Panc1 (cell line): ENCODE measurements around the gene ELOF1. TPM values are rescaled to one million over a fixed set of nuclear protein-coding genes. Genes with fewer than 3 reads are reported as not detected.

Source experiments
- ATAC-seq: fragments of 200-7000 bp; cut with Tn5 transposase; 2 replicates; pipeline ENCODE4 v1.9.1; 2020; ENCODE audit warnings: mild to moderate bottlenecking, moderate library complexity
- BruUV-seq: library from RNA; stranded (reverse); fragments of 400-500 nt; replicated peaks from 2 replicates; lab custom pipeline; 2021; lab: Mats Ljungman, UMichigan
- CTCF ChIA-PET: fragments of 300-600 bp; sonication (Branson Sonifier 250); formaldehyde crosslinking; loops from one replicate; lab custom pipeline; 2022; ENCODE audit warnings: antibody characterized with exemption; lab: Charles Lee
- POLR2A ChIA-PET: fragments of 300-600 bp; sonication (Branson Sonifier 250); formaldehyde crosslinking; loops from one replicate; lab custom pipeline; 2022; ENCODE audit warnings: antibody characterized with exemption; lab: Charles Lee
- DNase-seq: peaks from one replicate; pipeline ENCODE4 v3.0.0-alpha.2; 2010; ENCODE audit warnings: low read depth, low spot score
- H3K27ac ChIP-seq: 2 replicates; pipeline ENCODE4 v1.5.1; 2011; ENCODE audit warnings: mild to moderate bottlenecking, low read length, inconsistent platforms
- H3K27me3 ChIP-seq: fragments of 200-500 bp; sonication (Bioruptor generic); 2 replicates; pipeline ENCODE4 v1.6.0; 2014; ENCODE audit warnings: low read length, inconsistent platforms; ENCODE audit not compliant: control insufficient read depth, insufficient read depth
- H3K36me3 ChIP-seq: fragments of 200-500 bp; sonication (Bioruptor generic); 2 replicates; pipeline ENCODE4 v1.5.1; 2014; ENCODE audit warnings: inconsistent platforms, mild to moderate bottlenecking, low read length, moderate library complexity; ENCODE audit not compliant: control insufficient read depth, insufficient read depth
- H3K4me1 ChIP-seq: 2 replicates; pipeline ENCODE4 v1.5.1; 2011; ENCODE audit warnings: inconsistent platforms, mild to moderate bottlenecking, low read length, moderate library complexity; ENCODE audit not compliant: control insufficient read depth, insufficient read depth
- H3K4me3 ChIP-seq, 2 experiments: 2 replicates each; pipeline ENCODE4 v1.5.1; 2011 to 2012; ENCODE audit warnings: low read depth in 2 of 2, low read length in 2 of 2, mild to moderate bottlenecking in 2 of 2, inconsistent platforms in 1 of 2, moderate library complexity in 1 of 2
- H3K9me3 ChIP-seq: fragments of 200-500 bp; sonication (Bioruptor generic); 2 replicates; pipeline ENCODE4 v1.5.1; 2014; ENCODE audit warnings: low read depth, mild to moderate bottlenecking, inconsistent platforms, low read length, moderate library complexity; ENCODE audit not compliant: control insufficient read depth, insufficient read depth
- CTCF ChIP-seq: fragments of 450-650 bp; IDR thresholded peaks from 2 replicates; pipeline ENCODE4 v1.5.1; 2017; ENCODE audit warnings: mild to moderate bottlenecking
- POLR2AphosphoS5 ChIP-seq: IDR thresholded peaks from 2 replicates; pipeline ENCODE4 v1.6.1; 2012; ENCODE audit warnings: mild to moderate bottlenecking, low read depth, low read length, moderate library complexity
- REST ChIP-seq, 2 experiments: IDR thresholded peaks; 2 replicates each; pipeline ENCODE4 v1.6.1; 2011 to 2012; ENCODE audit warnings: low read depth in 2 of 2, control low read depth in 1 of 2, low read length in 1 of 2, mild to moderate bottlenecking in 1 of 2, moderate library complexity in 1 of 2; ENCODE audit not compliant: insufficient read depth in 1 of 2
- SIN3A ChIP-seq: IDR thresholded peaks from 2 replicates; pipeline ENCODE4 v1.6.1; 2012; ENCODE audit warnings: low read depth, mild to moderate bottlenecking, low read length, moderate library complexity, borderline replicate concordance; ENCODE audit not compliant: insufficient read depth
- TCF7L2 ChIP-seq: IDR thresholded peaks from 2 replicates; pipeline ENCODE4 v1.6.1; 2011; ENCODE audit warnings: mild to moderate bottlenecking, low read depth, low read length, inconsistent platforms
- in situ Hi-C: cut with HindIII; loops from 2 replicates; pipeline ENCODE4 v1.10.0; 2016; ENCODE audit warnings: low sequenced_read_pairs, low pct_unique_long_range_greater_than_20kb
- intact Hi-C: fragments of 100-400 bp; cut with micrococcal nuclease; formaldehyde crosslinking; loops from one replicate; pipeline ENCODE4 v1.10.0; 2022; ENCODE audit not compliant: unreplicated experiment
- total RNA-seq: library from RNA; stranded (reverse); gene quantifications from one replicate; pipeline ENCODE4 v1.2.1, GENCODE V29; 2021; ENCODE audit not compliant: unreplicated experiment

Gene ELOF1
- total RNA-seq, 1 experiment from 2014 or later = 62.2 TPM

- ChIA-PET CTCF (no interaction called here), POLR2A (no interaction called here)
- no peak overlapping the region for H3K4me3 ChIP-seq
- H3K9me3 ChIP-seq = no peaks in the 10 kb centered on the region
- in situ Hi-C loops (no loop called here), intact Hi-C loops (no loop called here)
- H3K27ac ChIP-seq = no peak overlapping the region
- H3K36me3 ChIP-seq = no peaks in the 10 kb centered on the region
- H3K4me1 ChIP-seq = no peaks in the 10 kb centered on the region
- no peak for ATAC-seq
- H3K27me3 ChIP-seq = no peaks in the 10 kb centered on the region
- no peak for TF ChIP-seq POLR2AphosphoS5
- BruUV-seq = no TSS peak
- DNase-seq = no peak
Measured at GRCh38 chr19:11586331-11586730, 27.3 kb upstream of the ELOF1 start.

- CTCF ChIA-PET = no interaction called here
- intact Hi-C loops = no loop called here
- no peak for ATAC-seq
Measured at GRCh38 chr19:11581740-11582139, 22.7 kb upstream of the ELOF1 start.

More at GRCh38 chr19:11581740-11582139, 22.7 kb upstream of the ELOF1 start:
- Histone ChIP-seq H3K9me3 (no peaks in the 10 kb centered on the region), H3K27me3 (no peaks in the 10 kb centered on the region), H3K27ac (no peak overlapping the region), H3K4me3 (no peak overlapping the region), H3K4me1 (no peaks in the 10 kb centered on the region), H3K36me3 (no peaks in the 10 kb centered on the region)
- BruUV-seq = no TSS peak
- TF ChIP-seq CTCF (no peak), TCF7L2 (no peak), POLR2AphosphoS5 (no peak), SIN3A (no peak), REST (IDR thresholded peaks at IDR 0.05; ENCODE audit: insufficient read depth in 1 of 2, low read depth in 2 of 2, low read length in 1 of 2) (no peak)
- no peak for DNase-seq
- in situ Hi-C loops = no loop called here
- POLR2A ChIA-PET = no interaction called here
